ENCODE results near the gene STAT4. TPM values are rescaled to one million over a fixed set of nuclear protein-coding genes. Genes with fewer than 3 reads are reported as not detected.

Gene STAT4
- polyA plus RNA-seq, 1 of the 3 experiments (the other 2 are of a cell fraction): 0.12 TPM

DNA sequence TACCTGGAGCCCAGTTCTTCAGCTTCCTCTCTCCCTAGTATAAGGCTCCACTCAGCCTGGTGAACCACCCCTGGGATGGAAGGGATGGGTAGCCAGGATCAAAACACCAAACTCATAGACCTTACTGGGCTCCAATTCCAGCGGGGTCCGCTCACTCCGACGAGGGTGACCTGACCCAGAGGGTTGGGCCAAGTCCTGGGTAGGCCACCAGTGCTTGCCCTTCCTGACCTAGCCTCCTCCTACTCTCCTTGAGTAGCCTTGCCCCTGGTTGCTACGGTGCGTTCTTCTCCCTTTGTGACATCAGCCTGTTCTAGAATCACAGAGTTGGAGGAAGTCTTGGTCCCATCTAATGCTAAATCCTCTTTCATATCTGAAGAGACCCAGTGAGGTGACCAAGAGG is 537 bp upstream of the STAT4 start (continued):
- TF ChIP-seq TEAD4 (IDR thresholded peaks at IDR 0.05; ENCODE audit: borderline replicate concordance, insufficient read depth) (no peak), RCOR1 (IDR thresholded peaks at IDR 0.05; ENCODE audit: low read length) (no peak), EZH2phosphoT487 (IDR thresholded peaks at IDR 0.05; ENCODE audit: borderline replicate concordance, low read depth) (no peak), MEF2A (IDR thresholded peaks at IDR 0.05; ENCODE audit: borderline replicate concordance, low read depth) (no peak), POLR2AphosphoS5 (IDR thresholded peaks at IDR 0.05; ENCODE audit: low read depth, low read length) (no peak)

DNA sequence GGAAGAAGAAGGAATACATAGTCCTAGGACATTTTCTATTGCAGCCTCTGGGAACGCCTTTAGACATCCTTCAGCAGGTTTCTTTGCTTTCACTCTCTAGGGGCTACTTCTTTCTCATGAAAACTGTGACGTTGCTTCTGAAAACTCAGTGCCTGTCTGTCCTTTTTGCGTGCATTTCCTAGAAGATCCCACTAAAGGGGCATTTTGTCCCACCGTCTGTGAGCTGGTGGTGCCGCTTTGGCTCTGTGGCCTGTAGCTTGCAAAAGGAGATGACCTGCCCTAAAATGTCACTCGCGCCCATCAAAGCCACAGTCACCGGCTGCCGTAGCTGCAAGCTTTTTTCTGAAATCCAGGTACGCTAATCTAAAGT is 579 bp downstream of the STAT4 start:
- TF ChIP-seq, protein P1, sequence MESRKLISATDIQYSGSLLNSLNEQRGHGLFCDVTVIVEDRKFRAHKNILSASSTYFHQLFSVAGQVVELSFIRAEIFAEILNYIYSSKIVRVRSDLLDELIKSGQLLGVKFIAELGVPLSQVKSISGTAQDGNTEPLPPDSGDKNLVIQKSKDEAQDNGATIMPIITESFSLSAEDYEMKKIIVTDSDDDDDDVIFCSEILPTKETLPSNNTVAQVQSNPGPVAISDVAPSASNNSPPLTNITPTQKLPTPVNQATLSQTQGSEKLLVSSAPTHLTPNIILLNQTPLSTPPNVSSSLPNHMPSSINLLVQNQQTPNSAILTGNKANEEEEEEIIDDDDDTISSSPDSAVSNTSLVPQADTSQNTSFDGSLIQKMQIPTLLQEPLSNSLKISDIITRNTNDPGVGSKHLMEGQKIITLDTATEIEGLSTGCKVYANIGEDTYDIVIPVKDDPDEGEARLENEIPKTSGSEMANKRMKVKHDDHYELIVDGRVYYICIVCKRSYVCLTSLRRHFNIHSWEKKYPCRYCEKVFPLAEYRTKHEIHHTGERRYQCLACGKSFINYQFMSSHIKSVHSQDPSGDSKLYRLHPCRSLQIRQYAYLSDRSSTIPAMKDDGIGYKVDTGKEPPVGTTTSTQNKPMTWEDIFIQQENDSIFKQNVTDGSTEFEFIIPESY (IDR thresholded peaks at IDR 0.05; ENCODE audit: borderline replicate concordance, low read depth): no peak
- TF ChIP-seq ELF1 (IDR thresholded peaks at IDR 0.05): no peak
- TF ChIP-seq CHD2 (IDR thresholded peaks at IDR 0.05; ENCODE audit: low read length, partially characterized antibody): no peak
- no peak for TF ChIP-seq JUND (IDR thresholded peaks at IDR 0.05)
- TF ChIP-seq RFX5 (IDR thresholded peaks at IDR 0.05; ENCODE audit: low read length): no peak
- no peak for TF ChIP-seq SIN3A (IDR thresholded peaks at IDR 0.05; ENCODE audit: borderline replicate concordance, low read depth, low read length)
- TF ChIP-seq, protein P2, sequence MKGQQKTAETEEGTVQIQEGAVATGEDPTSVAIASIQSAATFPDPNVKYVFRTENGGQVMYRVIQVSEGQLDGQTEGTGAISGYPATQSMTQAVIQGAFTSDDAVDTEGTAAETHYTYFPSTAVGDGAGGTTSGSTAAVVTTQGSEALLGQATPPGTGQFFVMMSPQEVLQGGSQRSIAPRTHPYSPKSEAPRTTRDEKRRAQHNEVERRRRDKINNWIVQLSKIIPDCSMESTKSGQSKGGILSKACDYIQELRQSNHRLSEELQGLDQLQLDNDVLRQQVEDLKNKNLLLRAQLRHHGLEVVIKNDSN (IDR thresholded peaks at IDR 0.05; ENCODE audit: borderline replicate concordance, low read depth): no peak
- TF ChIP-seq, protein P3, sequence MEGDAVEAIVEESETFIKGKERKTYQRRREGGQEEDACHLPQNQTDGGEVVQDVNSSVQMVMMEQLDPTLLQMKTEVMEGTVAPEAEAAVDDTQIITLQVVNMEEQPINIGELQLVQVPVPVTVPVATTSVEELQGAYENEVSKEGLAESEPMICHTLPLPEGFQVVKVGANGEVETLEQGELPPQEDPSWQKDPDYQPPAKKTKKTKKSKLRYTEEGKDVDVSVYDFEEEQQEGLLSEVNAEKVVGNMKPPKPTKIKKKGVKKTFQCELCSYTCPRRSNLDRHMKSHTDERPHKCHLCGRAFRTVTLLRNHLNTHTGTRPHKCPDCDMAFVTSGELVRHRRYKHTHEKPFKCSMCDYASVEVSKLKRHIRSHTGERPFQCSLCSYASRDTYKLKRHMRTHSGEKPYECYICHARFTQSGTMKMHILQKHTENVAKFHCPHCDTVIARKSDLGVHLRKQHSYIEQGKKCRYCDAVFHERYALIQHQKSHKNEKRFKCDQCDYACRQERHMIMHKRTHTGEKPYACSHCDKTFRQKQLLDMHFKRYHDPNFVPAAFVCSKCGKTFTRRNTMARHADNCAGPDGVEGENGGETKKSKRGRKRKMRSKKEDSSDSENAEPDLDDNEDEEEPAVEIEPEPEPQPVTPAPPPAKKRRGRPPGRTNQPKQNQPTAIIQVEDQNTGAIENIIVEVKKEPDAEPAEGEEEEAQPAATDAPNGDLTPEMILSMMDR (IDR thresholded peaks at IDR 0.05): no peak
- TF ChIP-seq POLR2AphosphoS5 (IDR thresholded peaks at IDR 0.05; ENCODE audit: low read depth, low read length): no peak
- no peak for TF ChIP-seq MEF2A (IDR thresholded peaks at IDR 0.05; ENCODE audit: borderline replicate concordance, low read depth)
- no peak for TF ChIP-seq GABPA (IDR thresholded peaks at IDR 0.05; ENCODE audit: low read depth)
- no peak for TF ChIP-seq FOXJ3 (CRISPR knock-in tag; IDR thresholded peaks at IDR 0.05)
- TF ChIP-seq EZH2phosphoT487 (IDR thresholded peaks at IDR 0.05; ENCODE audit: borderline replicate concordance, low read depth): no peak
- no peak for TF ChIP-seq YY1 (IDR thresholded peaks at IDR 0.05; ENCODE audit: low read depth)
- TF ChIP-seq RCOR1 (IDR thresholded peaks at IDR 0.05; ENCODE audit: low read length): no peak
- no peak for TF ChIP-seq EP300 (IDR thresholded peaks at IDR 0.05; ENCODE audit: borderline replicate concordance in 1 of 2, low read depth in 1 of 2, low read length in 1 of 2)
- no peak overlapping the region for H3K9ac ChIP-seq
- POLR2A ChIA-PET: no interaction called here

More for the DNA sequence above, 579 bp downstream of the STAT4 start:
- CTCF ChIA-PET: interaction anchor here (0.6 to 3.3 kb wide), 4 partner anchors 98 to 371 kb away, joined by 3 to 20 read pairs (median 4); no protein-coding TSS in a partner anchor
- WGBS (ENCODE audit: low lambda C conversion rate): 57% methylated on average over 10 of the region's 10 CpGs
- DNase-seq: no peak
- H3K9me2 ChIP-seq: no peaks in the 10 kb centered on the region
- no peaks in the 10 kb centered on the region for H3K36me3 ChIP-seq (replicated peaks in 1 of 2; ENCODE audit: control insufficient read depth in 1 of 2, insufficient read depth in 2 of 2, low read length in 1 of 2)
- H4K20me1 ChIP-seq (ENCODE audit: insufficient read depth): no peaks in the 10 kb centered on the region
- no peaks in the 10 kb centered on the region for H3K27me3 ChIP-seq (ENCODE audit: insufficient read depth)
- H3K4me3 ChIP-seq (ENCODE audit: low read depth in 2 of 2, low read length in 1 of 2): peak overlapping the region; percentile 47 to 49
- no peaks in the 10 kb centered on the region for H3K79me2 ChIP-seq (ENCODE audit: insufficient read depth)
- peak overlapping the region; percentile 75 for H3K4me2 ChIP-seq
- no peaks in the 10 kb centered on the region for H3K9me3 ChIP-seq
- no peak overlapping the region for H3K27ac ChIP-seq (ENCODE audit: low read depth in 2 of 2, low read length in 1 of 2)
- peak overlapping the region; percentile 87; the same call in 1 of the 2 replicates for H2AFZ ChIP-seq (ENCODE audit: low read depth)
- peaks cover 6% of the 10 kb centered on the region for H3F3A ChIP-seq (replicated peaks; ENCODE audit: insufficient read depth)
- H3K4me1 ChIP-seq (ENCODE audit: control insufficient read depth in 1 of 2, insufficient read depth in 2 of 2, low read depth in 1 of 2, low read length in 1 of 2): no peaks in the 10 kb centered on the region; a peak in 1 of 4 replicates
